ENCODE data around the gene OPRPN.

The OPRPN gene

GRCh38 chr4:70397580-70397979, at the start of gene OPRPN:
TSS of gene OPRPN (plus strand) at chr4:70397940. CDS start at chr4:70399286, 1,346 bp downstream.
- no peak for DNase-seq (ENCODE audit: low read depth)

DNA sequence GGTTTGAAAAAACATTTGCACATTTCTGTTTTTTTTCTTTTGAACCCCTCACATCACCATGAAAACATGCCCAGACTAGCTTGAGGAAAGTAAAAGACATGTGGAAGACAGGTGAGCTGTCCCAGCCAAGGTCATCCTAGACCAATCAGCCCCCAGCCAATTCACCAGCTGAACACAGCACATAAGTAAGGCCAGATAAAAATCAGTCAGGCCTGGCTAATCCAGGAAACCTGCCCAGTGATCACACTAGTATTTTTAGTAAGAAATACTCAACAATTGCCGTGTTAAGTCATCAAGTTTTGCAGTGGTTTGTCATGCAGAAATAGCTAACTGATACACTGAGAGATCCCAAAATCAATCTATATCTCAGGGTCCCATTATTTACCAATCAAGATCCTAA, 41.6 kb upstream of the OPRPN start:
- no peak for DNase-seq (ENCODE audit: low read depth)
- no peak overlapping the region for H3K4me3 ChIP-seq (ENCODE audit: low read depth, low read length)
- TF ChIP-seq CTCF (IDR thresholded peaks at IDR 0.05; ENCODE audit: control insufficient read depth, extremely low read depth, insufficient read depth) = no peak

More at GRCh38 chr4:70397580-70397979, at the start of gene OPRPN:
- no peak for TF ChIP-seq CTCF (IDR thresholded peaks at IDR 0.05; ENCODE audit: control insufficient read depth, extremely low read depth, insufficient read depth)
- H3K4me3 ChIP-seq (ENCODE audit: low read depth, low read length) = no peak within 1 kb of the TSS

DNA sequence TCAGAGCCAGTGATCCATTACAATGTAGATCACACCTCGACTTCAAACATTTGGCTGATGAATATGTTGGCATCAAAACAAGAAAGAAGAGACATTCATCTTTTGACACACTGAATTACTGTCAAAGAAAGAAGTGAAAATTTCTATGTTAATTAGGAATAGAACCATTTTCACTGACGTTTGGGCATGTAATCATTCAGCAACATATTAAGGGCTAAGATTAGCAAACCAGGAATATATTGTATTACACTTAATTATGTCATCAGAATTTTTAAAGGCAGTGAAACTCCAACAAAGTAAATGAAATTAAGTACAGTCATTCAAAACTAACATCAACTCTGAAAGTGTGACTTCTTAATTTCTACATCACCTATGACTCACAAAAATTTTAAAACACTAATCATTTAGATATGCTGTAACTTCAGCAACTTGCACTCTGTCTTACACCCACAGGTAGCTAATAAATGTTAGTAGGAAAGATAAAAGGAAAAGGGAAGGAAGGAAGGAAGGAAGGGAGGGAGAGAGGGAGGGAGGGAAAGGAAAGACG, 38.6 kb upstream of the OPRPN start:
- DNase-seq (ENCODE audit: low read depth) = no peak
- TF ChIP-seq CTCF (IDR thresholded peaks at IDR 0.05; ENCODE audit: control insufficient read depth, extremely low read depth, insufficient read depth) = no peak
- no peak overlapping the region for H3K4me3 ChIP-seq (ENCODE audit: low read depth, low read length)

DNA sequence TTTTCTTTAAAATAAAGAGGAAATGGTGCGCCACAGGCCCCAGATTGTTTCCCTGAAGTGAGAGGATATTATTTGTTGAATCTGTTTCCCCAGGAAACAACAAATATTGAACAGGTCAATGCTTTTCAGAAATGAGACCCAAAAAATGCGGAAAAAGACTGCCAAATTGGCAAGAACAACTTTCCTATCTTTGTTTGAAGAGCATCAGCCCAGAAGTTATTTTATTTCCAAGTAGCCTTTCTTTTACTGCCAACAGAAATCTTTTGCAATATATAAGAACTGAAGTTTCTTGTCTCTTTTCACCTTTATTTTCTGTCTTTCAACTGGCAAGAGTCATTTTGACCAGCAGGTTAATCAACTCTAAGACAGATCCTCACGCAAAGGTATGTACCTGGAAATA, 37.3 kb upstream of the OPRPN start, which contains the start of gene SMR3A:
TSS of gene SMR3A (plus strand) at position 301 of the 400 bp plus-strand sequence. CDS start 1,356 bp downstream, outside the sequence.
- TF ChIP-seq CTCF (IDR thresholded peaks at IDR 0.05; ENCODE audit: control insufficient read depth, extremely low read depth, insufficient read depth) = no peak
- H3K4me3 ChIP-seq (ENCODE audit: low read depth, low read length) = no peak within 1 kb of the TSS
- no peak for DNase-seq (ENCODE audit: low read depth)

DNA sequence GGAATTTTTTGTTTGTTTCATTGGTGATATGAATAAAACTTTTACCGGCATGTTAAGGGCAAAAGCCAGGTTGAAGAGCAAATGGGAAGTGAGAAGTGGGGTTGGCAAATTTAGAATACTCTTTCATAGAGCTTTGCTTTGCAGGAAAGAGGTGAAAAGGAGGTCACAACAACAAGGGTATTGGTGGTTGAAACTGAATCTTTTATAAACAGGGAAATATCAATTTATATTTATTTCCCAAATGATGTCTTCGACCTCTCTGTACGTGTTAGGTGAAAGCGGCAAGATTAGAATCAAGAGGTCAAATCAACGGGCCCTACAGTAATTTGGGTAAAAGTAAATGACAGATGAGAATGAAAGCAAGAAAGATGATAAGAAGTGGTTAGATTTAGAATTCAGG, 33.7 kb upstream of the OPRPN start:
- no peak for TF ChIP-seq CTCF (IDR thresholded peaks at IDR 0.05; ENCODE audit: control insufficient read depth, extremely low read depth, insufficient read depth)
- no peak for DNase-seq (ENCODE audit: low read depth)
- no peak overlapping the region for H3K4me3 ChIP-seq (ENCODE audit: low read depth, low read length)

DNA sequence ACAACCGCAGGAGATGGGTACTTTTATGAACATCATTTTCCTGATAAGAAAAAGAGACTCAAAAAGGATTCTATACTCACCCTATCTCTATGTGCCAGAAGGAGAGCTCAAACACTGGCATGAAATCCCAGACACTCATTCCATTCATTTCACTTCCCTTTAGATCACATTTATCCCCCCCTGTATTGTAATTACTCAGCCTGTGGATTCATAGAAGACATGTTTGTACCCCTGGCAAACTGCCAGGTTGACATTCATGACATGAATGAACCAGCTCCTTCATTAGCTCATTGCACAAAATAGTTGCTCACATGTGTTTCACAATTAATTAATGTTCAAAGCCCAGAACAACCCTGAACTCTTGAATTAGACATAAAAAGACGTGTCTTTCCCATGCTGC, 32.3 kb upstream of the OPRPN start:
- DNase-seq (ENCODE audit: low read depth) = no peak

More for the DNA sequence above, 32.3 kb upstream of the OPRPN start:
- no peak overlapping the region for H3K4me3 ChIP-seq (ENCODE audit: low read depth, low read length)
- TF ChIP-seq CTCF (IDR thresholded peaks at IDR 0.05; ENCODE audit: control insufficient read depth, extremely low read depth, insufficient read depth) = no peak

Measured in LNCaP clone FGC (cell line).